Measurements from ENCODE around the gene ATP8A1.

DNA sequence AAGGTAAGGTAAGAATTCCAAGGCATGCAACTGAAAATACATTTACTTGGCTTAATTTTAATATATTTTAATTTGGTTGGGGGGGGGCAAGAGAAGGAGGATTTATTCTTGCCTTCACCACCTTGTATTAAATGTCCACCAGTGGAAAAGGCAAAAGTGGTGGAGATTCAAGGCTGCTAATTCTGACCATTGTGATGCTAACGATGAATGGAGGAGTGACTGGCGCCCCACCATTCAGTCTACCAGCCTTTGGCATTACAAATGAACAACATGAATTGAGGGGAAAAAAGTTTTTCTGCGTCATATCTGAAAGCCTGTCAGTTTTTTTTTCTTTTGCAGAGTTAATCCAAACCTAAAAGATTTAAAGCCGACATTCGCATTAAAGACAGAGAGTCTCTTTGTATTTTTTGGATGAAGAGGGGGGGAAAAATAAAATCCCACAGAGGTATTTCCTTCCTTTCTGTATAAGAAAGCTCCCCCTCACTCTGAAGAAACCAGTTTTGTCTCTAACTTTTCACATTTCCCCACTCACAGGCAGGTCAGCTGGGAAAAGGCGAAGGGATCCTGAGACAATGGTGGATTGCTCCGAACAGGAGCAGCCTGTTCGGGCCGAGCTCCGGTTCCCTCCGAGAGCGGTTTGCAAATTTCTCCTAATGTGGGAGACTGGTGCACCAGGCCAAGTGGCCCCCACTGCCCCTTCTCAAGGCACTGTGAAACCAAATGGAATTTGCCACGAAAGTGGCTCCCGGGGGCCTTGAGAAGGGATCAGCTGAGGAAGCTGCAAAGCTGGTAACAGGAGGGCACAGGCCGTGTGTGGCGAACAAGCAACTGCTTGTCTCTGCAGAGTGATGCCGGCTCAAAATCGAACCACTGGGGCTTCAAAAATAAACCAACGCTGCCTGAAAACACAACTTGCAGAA, 231.5 kb downstream of the ATP8A1 start:
- TF ChIP-seq, protein P1, sequence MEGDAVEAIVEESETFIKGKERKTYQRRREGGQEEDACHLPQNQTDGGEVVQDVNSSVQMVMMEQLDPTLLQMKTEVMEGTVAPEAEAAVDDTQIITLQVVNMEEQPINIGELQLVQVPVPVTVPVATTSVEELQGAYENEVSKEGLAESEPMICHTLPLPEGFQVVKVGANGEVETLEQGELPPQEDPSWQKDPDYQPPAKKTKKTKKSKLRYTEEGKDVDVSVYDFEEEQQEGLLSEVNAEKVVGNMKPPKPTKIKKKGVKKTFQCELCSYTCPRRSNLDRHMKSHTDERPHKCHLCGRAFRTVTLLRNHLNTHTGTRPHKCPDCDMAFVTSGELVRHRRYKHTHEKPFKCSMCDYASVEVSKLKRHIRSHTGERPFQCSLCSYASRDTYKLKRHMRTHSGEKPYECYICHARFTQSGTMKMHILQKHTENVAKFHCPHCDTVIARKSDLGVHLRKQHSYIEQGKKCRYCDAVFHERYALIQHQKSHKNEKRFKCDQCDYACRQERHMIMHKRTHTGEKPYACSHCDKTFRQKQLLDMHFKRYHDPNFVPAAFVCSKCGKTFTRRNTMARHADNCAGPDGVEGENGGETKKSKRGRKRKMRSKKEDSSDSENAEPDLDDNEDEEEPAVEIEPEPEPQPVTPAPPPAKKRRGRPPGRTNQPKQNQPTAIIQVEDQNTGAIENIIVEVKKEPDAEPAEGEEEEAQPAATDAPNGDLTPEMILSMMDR (IDR thresholded peaks at IDR 0.05; ENCODE audit: poor library complexity, severe bottlenecking) = no peak
- TF ChIP-seq SMC3 (conservative IDR thresholded peaks at IDR 0.05; ENCODE audit: poor library complexity) = no peak
